GM12873 (cell line): ENCODE measurements around the gene ST6GALNAC4.

Experiments
- CTCF ChIP-seq: IDR thresholded peaks from 2 replicates; pipeline ENCODE4 v1.5.1; 2012; ENCODE audit warnings: low read depth, mild to moderate bottlenecking, moderate library complexity, low read length, control low read depth; ENCODE audit not compliant: insufficient read depth; ENCODE audit errors: missing control alignments

ST6GALNAC4 gene

DNA sequence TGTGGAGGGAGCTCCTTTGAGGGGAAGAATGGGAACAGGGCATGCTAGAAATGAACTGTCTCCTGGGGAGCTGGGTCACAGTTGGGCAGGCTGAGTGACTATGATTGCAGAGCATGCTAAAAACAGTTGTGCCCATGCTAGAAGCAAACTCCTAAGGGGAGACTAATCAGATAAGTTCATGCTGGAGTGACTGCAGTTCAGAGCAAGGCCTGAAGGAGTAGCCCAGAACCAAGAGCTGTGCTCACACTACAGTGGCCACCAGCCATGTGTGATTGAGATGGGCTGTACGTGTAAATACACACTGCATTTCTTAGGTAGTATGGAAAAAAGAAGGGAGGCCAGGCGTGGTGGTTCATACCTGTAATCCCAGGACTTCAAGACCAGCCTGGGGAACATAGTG lies 29.0 kb downstream of the ST6GALNAC4 start:
- peak; percentile 45 for TF ChIP-seq CTCF

DNA sequence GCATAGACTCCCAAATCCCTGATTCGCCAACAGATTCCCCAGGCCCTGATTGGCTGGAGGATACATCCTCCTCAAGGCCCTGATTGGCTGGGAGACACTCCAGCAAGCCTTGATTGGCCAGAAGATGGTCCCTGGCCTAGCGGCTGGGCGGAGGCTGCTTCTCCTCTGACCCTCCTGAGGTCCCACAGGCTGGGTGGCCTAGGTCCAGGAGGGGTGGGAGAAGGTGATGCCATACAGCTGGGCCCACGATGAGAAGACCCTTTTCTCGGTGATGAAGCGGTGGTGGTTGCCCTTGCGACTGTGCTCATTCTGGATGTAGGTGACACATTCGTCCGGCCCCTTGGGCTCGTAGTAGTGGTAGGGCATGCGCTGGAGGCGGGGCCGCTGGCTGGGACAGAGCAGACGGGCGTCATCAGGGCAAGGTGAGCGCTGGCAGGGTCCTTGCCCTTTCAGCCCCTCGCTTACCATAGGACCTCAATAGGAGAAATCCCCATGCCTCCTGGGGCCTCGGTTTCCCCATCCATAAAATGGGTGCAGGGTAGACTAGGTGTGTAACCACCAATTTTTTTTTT lies 30.4 kb downstream of the ST6GALNAC4 start:
- no peak for TF ChIP-seq CTCF

GRCh38 chr9:127885508-127886281 lies 31.1 kb downstream of the ST6GALNAC4 start:
- no peak for TF ChIP-seq CTCF

GRCh38 chr9:127884976-127885490 lies 31.8 kb downstream of the ST6GALNAC4 start:
- no peak for TF ChIP-seq CTCF

- TF ChIP-seq CTCF, result no peak
Observed at GRCh38 chr9:127884427-127884911, 32.4 kb downstream of the ST6GALNAC4 start.

DNA sequence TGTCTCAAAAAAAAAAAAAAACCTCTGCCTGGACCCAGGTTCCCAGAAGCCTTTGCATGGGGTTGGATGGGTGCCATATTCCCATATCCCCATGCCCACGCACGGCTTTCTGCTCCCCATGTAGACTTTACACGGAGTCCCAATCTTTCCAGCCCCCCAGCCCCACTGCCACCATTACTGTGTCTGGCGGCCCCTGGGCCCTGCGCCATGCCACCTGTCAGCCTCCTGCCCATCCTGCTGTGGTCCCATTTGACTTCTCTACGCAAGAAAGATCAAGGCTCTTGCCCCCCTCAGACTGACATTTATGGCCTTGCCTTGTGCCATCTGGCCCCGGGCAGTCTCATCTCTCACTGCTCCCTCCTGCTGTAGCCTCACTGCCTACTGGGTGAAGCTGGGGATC lies 32.9 kb downstream of the ST6GALNAC4 start:
- no peak for TF ChIP-seq CTCF

GRCh38 chr9:127880143-127880542 lies 36.7 kb downstream of the ST6GALNAC4 start:
- no peak for TF ChIP-seq CTCF
